Mesendoderm (in vitro differentiated cells): ENCODE results near the gene USP49.
"Not testable (repeated sequence)": the region's sequence is repeated elsewhere in the genome, so short reads cannot be mapped to it uniquely, and the experiment has no call there.

Experiments
- DNase-seq: peaks from one replicate; pipeline ENCODE4 v3.0.0; 2013
- H2AK5ac ChIP-seq: 2 replicates; pipeline ENCODE4 v1.6.1; 2013; ENCODE audit warnings: low read length, inconsistent platforms
- H2BK120ac ChIP-seq: 2 replicates; pipeline ENCODE4 v1.6.1; 2013; ENCODE audit warnings: low read depth, mild to moderate bottlenecking, low read length, moderate library complexity, mixed read lengths
- H2BK15ac ChIP-seq: replicated peaks from 2 replicates; pipeline ENCODE4 v1.6.1; 2013; ENCODE audit warnings: low read depth, mild to moderate bottlenecking, moderate library complexity
- H2BK5ac ChIP-seq: 2 replicates; pipeline ENCODE4 v1.6.1; 2013; ENCODE audit warnings: low read length, inconsistent platforms
- H3K18ac ChIP-seq: 2 replicates; pipeline ENCODE4 v1.6.1; 2013; ENCODE audit warnings: mild to moderate bottlenecking, low read length, mixed read lengths
- H3K23ac ChIP-seq: one replicate; pipeline ENCODE4 v1.6.1; 2013; ENCODE audit warnings: low read length
- H3K27ac ChIP-seq: 2 replicates; pipeline ENCODE4 v1.5.1; 2013; ENCODE audit warnings: low read depth, mild to moderate bottlenecking, inconsistent platforms, low read length, moderate library complexity
- H3K27me3 ChIP-seq: 2 replicates; pipeline ENCODE4 v1.6.1; 2013; ENCODE audit warnings: low read length, control low read depth, mild to moderate bottlenecking, inconsistent platforms; ENCODE audit not compliant: insufficient read depth, poor library complexity
- H3K36me3 ChIP-seq: 2 replicates; pipeline ENCODE4 v1.6.1; 2013; ENCODE audit warnings: low read length, inconsistent platforms; ENCODE audit not compliant: control insufficient read depth, insufficient read depth
- H3K4ac ChIP-seq: one replicate; pipeline ENCODE4 v1.6.1; 2013; ENCODE audit warnings: low read depth, mild to moderate bottlenecking, low read length, moderate library complexity
- H3K4me1 ChIP-seq: 2 replicates; pipeline ENCODE4 v1.6.1; 2013; ENCODE audit warnings: low read depth, low read length, inconsistent platforms; ENCODE audit not compliant: control insufficient read depth
- H3K4me2 ChIP-seq: 2 replicates; pipeline ENCODE4 v1.6.1; 2013; ENCODE audit warnings: low read length
- H3K4me3 ChIP-seq: 2 replicates; pipeline ENCODE4 v1.5.1; 2013; ENCODE audit warnings: mild to moderate bottlenecking, low read length
- H3K56ac ChIP-seq: one replicate; pipeline ENCODE4 v1.6.1; 2013; ENCODE audit warnings: low read length
- H3K79me1 ChIP-seq: 2 replicates; pipeline ENCODE4 v1.6.1; 2013; ENCODE audit warnings: low read length, inconsistent platforms
- H3K79me2 ChIP-seq: 2 replicates; pipeline ENCODE4 v1.6.1; 2013; ENCODE audit warnings: mild to moderate bottlenecking, low read length; ENCODE audit not compliant: control insufficient read depth, insufficient read depth
- H3K9ac ChIP-seq: 2 replicates; pipeline ENCODE4 v1.6.1; 2013; ENCODE audit warnings: low read length, inconsistent platforms
- H4K5ac ChIP-seq: one replicate; pipeline ENCODE4 v1.6.1; 2013; ENCODE audit warnings: low read length
- H4K8ac ChIP-seq: one replicate; pipeline ENCODE4 v1.6.1; 2013; ENCODE audit warnings: low read depth, mild to moderate bottlenecking, control low read depth, low read length, moderate library complexity
- WGBS: extraction: QIAGEN DNeasy Blood & Tissue Kit; methylation state at CpG from one replicate; pipeline ENCODE4 v1.1.7; 2013; ENCODE audit warnings: low lambda C conversion rate, missing lambda C conversion rate; ENCODE audit not compliant: insufficient coverage; ENCODE audit errors: extremely low coverage; 5-methylcytosine and 5-hydroxymethylcytosine counted together

USP49 gene

GRCh38 chr6:41770381-41771057 lies 124.7 kb downstream of the USP49 start:
- no peak overlapping the region for H3K9ac ChIP-seq
- H3K56ac ChIP-seq = no peak overlapping the region
- H2BK5ac ChIP-seq = no peak overlapping the region
- H3K36me3 ChIP-seq = no peaks in the 10 kb centered on the region
- no CpG with 5 or more reads among the region's 30 CpGs for WGBS
- H3K27me3 ChIP-seq = no peaks in the 10 kb centered on the region
- no peak overlapping the region for H3K4me3 ChIP-seq
- H3K4me1 ChIP-seq = no peaks in the 10 kb centered on the region
- DNase-seq = no peak
- H3K4ac ChIP-seq = no peak overlapping the region
- H2AK5ac ChIP-seq = no peak overlapping the region
- no peak overlapping the region for H4K8ac ChIP-seq
- H3K4me2 ChIP-seq = no peak overlapping the region
- no peaks in the 10 kb centered on the region for H3K79me2 ChIP-seq
- H4K5ac ChIP-seq = no peak overlapping the region
- no peak overlapping the region for H2BK120ac ChIP-seq
- H2BK15ac ChIP-seq = no peak overlapping the region
- H3K27ac ChIP-seq = no peak overlapping the region
- no peak overlapping the region for H3K18ac ChIP-seq
- H3K23ac ChIP-seq = no peak overlapping the region
- no peaks in the 10 kb centered on the region for H3K79me1 ChIP-seq

- Histone ChIP-seq H3K56ac (no peak overlapping the region), H3K27me3 (no peaks in the 10 kb centered on the region), H3K36me3 (no peaks in the 10 kb centered on the region), H2AK5ac (no peak overlapping the region), H4K8ac (no peak overlapping the region), H2BK120ac (no peak overlapping the region), H3K27ac (no peak overlapping the region), H3K4me3 (no peak overlapping the region), H3K79me2 (no peaks in the 10 kb centered on the region), H3K4me1 (no peaks in the 10 kb centered on the region), H2BK15ac (no peak overlapping the region), H4K5ac (no peak overlapping the region), H3K4me2 (no peak overlapping the region), H3K79me1 (no peaks in the 10 kb centered on the region), H2BK5ac (no peak overlapping the region), H3K4ac (no peak overlapping the region), H3K18ac (no peak overlapping the region), H3K23ac (no peak overlapping the region), H3K9ac (no peak overlapping the region)
- DNase-seq = no peak
- no CpG with 5 or more reads among the region's 8 CpGs for WGBS
These were observed 125.8 kb downstream of the USP49 start for GRCh38 chr6:41769376-41769775.

- no peak overlapping the region for H2BK15ac ChIP-seq
- H3K79me2 ChIP-seq = no peaks in the 10 kb centered on the region
These were observed 126.4 kb downstream of the USP49 start for GRCh38 chr6:41768545-41769308.

GRCh38 chr6:41767112-41767833 lies 127.9 kb downstream of the USP49 start:
- Histone ChIP-seq H2BK5ac (no peak overlapping the region), H3K23ac (no peak overlapping the region), H2AK5ac (no peak overlapping the region), H3K27me3 (no peaks in the 10 kb centered on the region), H2BK120ac (no peak overlapping the region), H3K56ac (no peak overlapping the region), H3K27ac (no peak overlapping the region), H4K8ac (no peak overlapping the region), H3K4me3 (no peak overlapping the region), H3K4ac (no peak overlapping the region), H3K36me3 (no peaks in the 10 kb centered on the region), H3K4me1 (no peaks in the 10 kb centered on the region), H3K9ac (no peak overlapping the region), H3K18ac (no peak overlapping the region), H3K79me2 (no peaks in the 10 kb centered on the region), H3K4me2 (no peak overlapping the region), H4K5ac (no peak overlapping the region), H3K79me1 (no peaks in the 10 kb centered on the region), H2BK15ac (no peak overlapping the region)
- WGBS = no CpG with 5 or more reads among the region's 12 CpGs
- DNase-seq = peak; percentile 76

More at GRCh38 chr6:41768545-41769308, 126.4 kb downstream of the USP49 start:
- Histone ChIP-seq H2AK5ac (no peak overlapping the region), H2BK120ac (no peak overlapping the region), H3K4ac (no peak overlapping the region), H3K79me1 (no peaks in the 10 kb centered on the region), H4K5ac (no peak overlapping the region), H3K9ac (no peak overlapping the region), H2BK5ac (no peak overlapping the region), H3K27ac (no peak overlapping the region), H3K18ac (no peak overlapping the region), H4K8ac (no peak overlapping the region), H3K4me1 (no peaks in the 10 kb centered on the region), H3K27me3 (no peaks in the 10 kb centered on the region), H3K4me2 (no peak overlapping the region), H3K36me3 (no peaks in the 10 kb centered on the region), H3K23ac (no peak overlapping the region), H3K56ac (no peak overlapping the region), H3K4me3 (no peak overlapping the region)
- no CpG with 5 or more reads among the region's 10 CpGs for WGBS
- peak; percentile 27 for DNase-seq

- H3K23ac ChIP-seq, H3K56ac ChIP-seq, H4K5ac ChIP-seq, H3K79me2 ChIP-seq, H3K4me1 ChIP-seq, H3K27me3 ChIP-seq, H4K8ac ChIP-seq, DNase-seq, H2BK5ac ChIP-seq, H2BK120ac ChIP-seq, H3K4ac ChIP-seq, H3K27ac ChIP-seq, H3K18ac ChIP-seq, H2AK5ac ChIP-seq, H3K36me3 ChIP-seq, H2BK15ac ChIP-seq, H3K4me2 ChIP-seq, H3K9ac ChIP-seq, H3K4me3 ChIP-seq, H3K79me1 ChIP-seq: not testable (repeated sequence)
- WGBS = no CpG with 5 or more reads among the region's 4 CpGs
These were observed 129.0 kb downstream of the USP49 start for GRCh38 chr6:41766043-41766664.
